Stomach (tissue), 4 donors: Measurements from ENCODE around the gene TBC1D25.

Source experiments
- CTCF ChIP-seq, 7 experiments: fragments of 450-650 bp in 4 of 7; fragments of 200-600 bp in 3 of 7; sonication (generic) in 3 of 7; IDR thresholded peaks; one replicate each; pipeline ENCODE4 v1.5.1; 2016 to 2019; ENCODE audit warnings: antibody characterized with exemption in 7 of 7, control low read depth in 2 of 7, mild to moderate bottlenecking in 1 of 7
- POLR2A ChIP-seq, 4 donors: fragments of 450-650 bp; IDR thresholded peaks; one replicate each; pipeline ENCODE4 v1.6.1; 2016; ENCODE audit warnings: antibody characterized with exemption in 4 of 4, control low read depth in 2 of 4, mild to moderate bottlenecking in 1 of 4, moderate library complexity in 1 of 4
- POLR2AphosphoS5 ChIP-seq, 3 donors: sonication (generic); formaldehyde crosslinking; IDR thresholded peaks; one replicate each; pipeline ENCODE4 v1.6.1; 2016; ENCODE audit warnings: antibody characterized with exemption in 3 of 3

- TF ChIP-seq CTCF (IDR thresholded peaks at IDR 0.05) (no peak), POLR2AphosphoS5 (IDR thresholded peaks at IDR 0.05) (no peak), POLR2A (IDR thresholded peaks at IDR 0.05) (no peak)
These were observed 60.7 kb downstream of the TBC1D25 start for GRCh38 chrX:48600226-48600625.
